Measurements from ENCODE around the gene CASP7. TPM values are rescaled to one million over a fixed set of nuclear protein-coding genes. Genes with fewer than 3 reads are reported as not detected.
"Not testable (repeated sequence)": the region's sequence is repeated elsewhere in the genome, so short reads cannot be mapped to it uniquely, and the experiment has no call there.

Gene CASP7
- total RNA-seq, 2 donors from 2014 or later, result 177 to 205 TPM

- DNase-seq (no peak), ATAC-seq (no peak)
- intact Hi-C loops (cut with DNase I, micrococcal nuclease), result no loop called here
Measured at GRCh38 chr10:113740850-113741249, 61.1 kb downstream of the CASP7 start.

GRCh38 chr10:113742466-113742865, 62.8 kb downstream of the CASP7 start:
- DNase-seq (no peak), ATAC-seq (no peak)
- intact Hi-C loops (cut with DNase I, micrococcal nuclease), result no loop called here

- no peak for DNase-seq
- intact Hi-C loops (cut with DNase I, micrococcal nuclease), result no loop called here
- ATAC-seq, result no peak
Measured at GRCh38 chr10:113743594-113743993, 63.9 kb downstream of the CASP7 start.

GRCh38 chr10:113745374-113745773, 65.7 kb downstream of the CASP7 start:
- no peak for DNase-seq
- no peak for ATAC-seq
- intact Hi-C loops (cut with DNase I, micrococcal nuclease), result no loop called here

DNA sequence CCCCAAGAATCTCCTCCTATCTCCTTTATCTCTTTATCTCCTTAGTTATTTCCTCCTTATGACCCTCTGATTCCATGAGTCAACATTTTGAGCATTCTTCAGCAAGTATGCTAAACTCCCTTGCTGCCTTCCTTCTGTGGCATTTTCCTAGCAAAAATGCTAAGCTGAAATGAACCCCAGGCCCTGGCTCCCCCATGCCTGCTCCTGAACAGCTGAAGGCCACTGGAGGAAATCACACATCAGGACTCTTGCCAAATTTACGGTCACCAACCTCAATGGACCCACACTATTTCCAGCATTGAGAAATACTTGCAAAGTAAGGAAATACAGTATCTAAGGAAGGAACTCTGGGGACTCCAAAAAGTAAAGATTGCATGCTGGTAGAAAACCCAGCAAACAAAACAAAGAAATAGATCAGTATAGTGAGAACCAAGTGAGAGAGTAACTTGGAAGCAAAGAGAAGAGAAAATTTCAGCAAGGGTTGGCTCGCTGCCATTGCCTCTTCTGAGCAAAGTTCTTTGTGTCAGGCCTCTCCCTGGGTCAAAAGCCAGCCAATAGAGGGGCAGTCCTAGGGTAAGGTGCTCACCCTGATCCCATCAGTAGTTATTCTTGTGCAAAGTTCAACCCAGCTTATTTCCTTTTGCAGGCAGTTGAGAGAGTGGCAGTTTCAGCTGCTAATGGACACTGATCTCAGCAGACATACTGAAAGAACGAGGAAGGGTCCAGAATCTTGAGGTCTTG, 66.7 kb downstream of the CASP7 start:
- DNase-seq (peak; percentile 85 to 89), ATAC-seq (peak; percentile 89)
- intact Hi-C loops (cut with DNase I, micrococcal nuclease), result no loop called here

- ATAC-seq (peak; percentile 31), DNase-seq (no peak)
- intact Hi-C loops (cut with DNase I, micrococcal nuclease), result no loop called here
Measured at GRCh38 chr10:113751181-113751732, 71.5 kb downstream of the CASP7 start, which contains the start of gene PLEKHS1. TSS of gene PLEKHS1 (plus strand) at chr10:113751682. CDS start at chr10:113755278, 3,596 bp downstream.

- intact Hi-C loops (cut with DNase I, micrococcal nuclease), result no loop called here
Measured at GRCh38 chr10:113752553-113752952, 72.8 kb downstream of the CASP7 start.

GRCh38 chr10:113753020-113753692, 73.4 kb downstream of the CASP7 start:
- intact Hi-C loops (cut with DNase I, micrococcal nuclease), result no loop called here
- ATAC-seq (peak; percentile 64), DNase-seq (peak; percentile 79 to 80)

More at GRCh38 chr10:113752553-113752952, 72.8 kb downstream of the CASP7 start:
- ATAC-seq (peak; percentile 69), DNase-seq (peak; percentile 21 to 66)

GRCh38 chr10:113754125-113754524, 74.4 kb downstream of the CASP7 start:
- intact Hi-C loops (cut with DNase I, micrococcal nuclease), result no loop called here
- ATAC-seq (no peak), DNase-seq (no peak)

DNA sequence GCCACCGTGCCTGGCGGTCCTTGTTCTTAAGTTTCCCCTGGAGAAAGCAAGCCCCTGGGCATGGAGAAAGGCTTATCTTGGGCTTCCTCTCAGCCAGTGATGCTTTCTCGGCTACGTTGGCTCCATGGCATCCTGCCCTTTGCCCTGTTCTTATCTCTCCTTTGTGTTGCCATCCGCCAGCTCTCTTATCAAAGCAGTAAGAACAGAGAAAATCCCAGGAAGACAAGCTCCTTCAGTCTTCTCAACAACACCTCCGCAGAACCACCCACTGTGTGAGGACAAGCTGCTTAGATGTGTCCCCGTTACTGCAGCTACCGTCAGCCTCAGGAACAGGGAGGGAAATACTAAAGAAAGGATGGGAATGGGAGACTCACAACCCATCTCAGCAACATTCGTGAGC, 75.1 kb downstream of the CASP7 start:
- ATAC-seq (peak; percentile 52), DNase-seq (peak; percentile 65 to 74)
- intact Hi-C loops (cut with DNase I, micrococcal nuclease), result no loop called here

- intact Hi-C loops (cut with DNase I, micrococcal nuclease), result no loop called here
- ATAC-seq, result peak; percentile 63
- no peak for DNase-seq
Measured at GRCh38 chr10:113756940-113757543, 77.3 kb downstream of the CASP7 start.

DNA sequence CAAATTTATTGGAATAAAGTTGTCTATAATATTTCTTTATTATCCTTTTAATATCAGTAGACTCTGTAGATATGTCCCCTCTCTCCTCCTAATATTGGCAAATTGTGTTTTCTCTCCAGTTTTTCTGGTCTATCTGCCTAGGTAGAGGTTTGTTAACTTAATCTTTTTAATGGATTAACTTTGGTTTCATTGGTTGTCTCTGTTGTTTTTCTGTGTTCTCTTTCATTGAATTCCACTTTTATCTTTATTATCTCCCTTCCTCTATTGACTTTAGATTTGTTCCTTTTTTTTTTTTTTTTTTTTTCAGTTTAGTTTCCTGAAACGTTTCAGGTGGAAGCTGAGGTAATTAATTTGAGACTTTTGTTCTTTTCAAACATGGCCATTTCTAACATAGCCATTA, 82.4 kb downstream of the CASP7 start:
- intact Hi-C loops (cut with DNase I, micrococcal nuclease), result no loop called here
- ATAC-seq, result no peak
- no peak for DNase-seq

DNA sequence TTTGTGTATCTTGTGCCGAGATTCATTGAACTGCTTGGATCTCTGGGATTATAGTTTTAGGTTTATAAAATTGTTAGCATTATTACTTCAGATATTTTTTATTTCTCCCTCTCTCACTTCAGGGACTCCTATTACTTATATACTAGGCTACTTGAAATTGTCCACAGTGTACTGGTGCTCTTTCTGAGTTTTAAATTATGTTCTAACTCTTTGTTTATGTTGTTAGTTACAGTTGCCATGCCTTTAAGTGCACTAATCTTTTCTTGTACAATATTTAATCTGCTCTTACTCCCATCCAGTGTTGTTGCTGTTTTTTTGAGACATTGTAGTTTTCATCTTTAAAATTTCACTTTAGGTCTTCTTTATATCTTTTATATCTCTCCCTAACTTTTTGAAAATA, 84.9 kb downstream of the CASP7 start:
- intact Hi-C loops (cut with DNase I, micrococcal nuclease), result no loop called here
- DNase-seq (no peak), ATAC-seq (peak; percentile 38)

DNA sequence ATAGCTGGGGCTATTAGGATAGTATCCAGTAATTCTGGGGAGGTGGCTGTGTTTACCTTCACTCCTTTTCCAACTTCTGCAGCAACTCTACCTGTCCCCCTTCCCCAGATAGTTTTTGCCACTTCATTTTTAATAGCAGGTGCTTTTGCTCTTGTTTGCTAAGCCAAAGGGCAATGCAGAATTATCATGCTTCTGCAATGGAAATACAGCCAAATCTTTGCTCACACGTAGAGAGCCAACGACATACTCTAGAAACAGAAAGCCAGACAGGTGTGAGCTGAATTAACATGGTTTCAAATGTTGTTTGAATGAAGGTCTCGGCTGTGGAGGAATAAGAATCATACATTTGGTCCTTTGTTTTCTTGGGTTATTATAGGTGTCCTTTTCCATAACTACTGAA, 86.2 kb downstream of the CASP7 start:
- peak; percentile 79 for ATAC-seq

DNA sequence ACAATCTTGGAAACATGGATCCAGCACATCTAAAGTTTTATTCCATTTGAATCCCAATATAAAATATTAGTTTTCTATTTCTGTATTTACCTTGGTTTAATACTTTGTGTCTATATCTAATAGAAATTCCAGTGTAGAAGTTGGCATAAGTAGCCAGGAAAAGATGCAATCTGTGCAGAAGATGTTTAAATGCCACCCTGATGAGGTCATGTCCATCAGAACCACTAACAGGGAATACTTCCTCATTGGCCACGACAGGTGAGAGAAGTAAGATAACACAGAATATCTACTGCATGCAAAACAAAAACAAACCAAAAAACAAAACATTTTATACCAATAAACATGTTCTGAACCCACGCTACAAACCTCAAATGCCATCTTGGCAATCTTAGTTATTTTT, 87.5 kb downstream of the CASP7 start:
- ATAC-seq (peak; percentile 60), DNase-seq (no peak)
- intact Hi-C loops (cut with DNase I, micrococcal nuclease), result no loop called here

More for the DNA sequence above, 86.2 kb downstream of the CASP7 start:
- no peak for DNase-seq
- intact Hi-C loops (cut with DNase I, micrococcal nuclease), result no loop called here

- intact Hi-C loops (cut with DNase I, micrococcal nuclease), result no loop called here
- DNase-seq (no peak), ATAC-seq (no peak)
Measured at GRCh38 chr10:113770346-113770745, 90.6 kb downstream of the CASP7 start.

DNA sequence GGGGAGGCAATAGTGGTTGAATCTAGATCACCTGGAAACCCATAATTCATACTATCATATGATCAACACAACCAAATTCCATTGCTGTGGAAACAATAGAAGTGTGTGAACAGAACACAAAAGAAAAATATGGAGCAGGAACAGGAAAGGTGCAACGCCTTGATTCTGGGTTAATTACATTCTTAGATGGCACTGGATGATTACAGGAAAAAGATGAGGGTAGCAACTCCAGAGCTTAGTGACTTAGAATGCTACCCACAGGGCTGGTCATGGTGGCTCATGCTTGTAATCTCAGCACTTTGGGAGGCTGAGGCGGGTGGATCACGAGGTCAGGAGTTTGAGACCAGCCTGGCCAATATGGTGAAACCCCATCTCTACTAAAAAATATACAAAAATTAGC, 91.4 kb downstream of the CASP7 start:
- DNase-seq; intact Hi-C loops (cut with DNase I, micrococcal nuclease); ATAC-seq: not testable (repeated sequence)

- no peak for DNase-seq
- ATAC-seq, result no peak
- intact Hi-C loops (cut with DNase I, micrococcal nuclease), result no loop called here
Measured at GRCh38 chr10:113775686-113776294, 96.1 kb downstream of the CASP7 start.

DNA sequence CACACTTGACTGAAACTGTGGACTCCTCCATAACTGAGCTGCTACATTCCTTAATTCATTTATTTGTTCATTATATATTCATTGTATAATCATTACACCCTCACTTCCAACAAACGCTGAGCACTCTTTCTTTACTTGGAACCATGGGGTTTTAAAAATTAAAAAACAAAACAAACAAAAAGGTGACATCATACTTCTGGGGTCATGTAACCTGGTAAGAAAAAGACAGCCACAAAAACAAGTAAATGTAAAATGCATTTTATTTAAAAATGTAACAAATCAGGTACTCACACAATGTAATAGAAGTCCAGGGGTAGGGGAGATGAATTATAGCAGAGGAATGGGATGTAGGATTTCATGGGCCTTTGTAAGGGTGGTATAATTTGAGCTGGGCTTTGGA, 96.8 kb downstream of the CASP7 start:
- ATAC-seq (no peak), DNase-seq (no peak)
- intact Hi-C loops (cut with DNase I, micrococcal nuclease), result no loop called here

Data from left colon (tissue), 2 donors.